Erythroblast (primary cell): ENCODE results near the gene IL1A.

Experiments used
- GATA1 ChIP-seq: IDR thresholded peaks from 2 replicates; pipeline ENCODE4 v1.6.1; 2011; ENCODE audit warnings: low read depth, mild to moderate bottlenecking, control low read depth, low read length, moderate library complexity
- POLR2A ChIP-seq: IDR thresholded peaks from 2 replicates; pipeline ENCODE4 v1.6.1; 2011; ENCODE audit warnings: mild to moderate bottlenecking, low read length

- TF ChIP-seq POLR2A, result no peak
- TF ChIP-seq GATA1, result no peak
Measured at GRCh38 chr2:112774536-112775285, 9.6 kb downstream of the IL1A start.
